ENCODE data around the gene ROBO4.
A peak's percentile ranks its signal among the peaks of the same experiment; 100 is the strongest.

GRCh38 chr11:124895471-124895971, 2.1 kb downstream of the ROBO4 start:
- TF ChIP-seq POLR2A (IDR thresholded peaks at IDR 0.05) (no peak), CTCF (IDR thresholded peaks at IDR 0.05 in 8 of 11, conservative IDR thresholded peaks at IDR 0.05 in 3 of 11) (no peak), POLR2AphosphoS5 (IDR thresholded peaks at IDR 0.05) (peak in 2 of 3 donors; percentile 38 to 42)

Measured in spleen (tissue), 7 donors.